Adrenal gland (tissue), 5 donors: ENCODE results near the gene MPPED1.

Source experiments
- POLR2A ChIP-seq, 2 donors: fragments of 450-650 bp; IDR thresholded peaks; one replicate each; pipeline ENCODE4 v1.6.1; 2017; ENCODE audit warnings: antibody characterized with exemption in 2 of 2, mild to moderate bottlenecking in 2 of 2, moderate library complexity in 1 of 2
- TF ChIP-seq, protein P1 (sequence below), 6 experiments: fragments of 450-650 bp in 4 of 6; fragments of 200-600 bp in 2 of 6; sonication (generic) in 1 of 6; IDR thresholded peaks; 1 replicate in 5 of 6; 2 replicates in 1 of 6; pipeline versions ENCODE4 v1.5.1 to v1.8.0; 2016 to 2021; ENCODE audit warnings: antibody characterized with exemption in 6 of 6, mild to moderate bottlenecking in 2 of 6, moderate library complexity in 1 of 6
- donor health status: DM: no; HTN: no; CAD: no.

DNA sequence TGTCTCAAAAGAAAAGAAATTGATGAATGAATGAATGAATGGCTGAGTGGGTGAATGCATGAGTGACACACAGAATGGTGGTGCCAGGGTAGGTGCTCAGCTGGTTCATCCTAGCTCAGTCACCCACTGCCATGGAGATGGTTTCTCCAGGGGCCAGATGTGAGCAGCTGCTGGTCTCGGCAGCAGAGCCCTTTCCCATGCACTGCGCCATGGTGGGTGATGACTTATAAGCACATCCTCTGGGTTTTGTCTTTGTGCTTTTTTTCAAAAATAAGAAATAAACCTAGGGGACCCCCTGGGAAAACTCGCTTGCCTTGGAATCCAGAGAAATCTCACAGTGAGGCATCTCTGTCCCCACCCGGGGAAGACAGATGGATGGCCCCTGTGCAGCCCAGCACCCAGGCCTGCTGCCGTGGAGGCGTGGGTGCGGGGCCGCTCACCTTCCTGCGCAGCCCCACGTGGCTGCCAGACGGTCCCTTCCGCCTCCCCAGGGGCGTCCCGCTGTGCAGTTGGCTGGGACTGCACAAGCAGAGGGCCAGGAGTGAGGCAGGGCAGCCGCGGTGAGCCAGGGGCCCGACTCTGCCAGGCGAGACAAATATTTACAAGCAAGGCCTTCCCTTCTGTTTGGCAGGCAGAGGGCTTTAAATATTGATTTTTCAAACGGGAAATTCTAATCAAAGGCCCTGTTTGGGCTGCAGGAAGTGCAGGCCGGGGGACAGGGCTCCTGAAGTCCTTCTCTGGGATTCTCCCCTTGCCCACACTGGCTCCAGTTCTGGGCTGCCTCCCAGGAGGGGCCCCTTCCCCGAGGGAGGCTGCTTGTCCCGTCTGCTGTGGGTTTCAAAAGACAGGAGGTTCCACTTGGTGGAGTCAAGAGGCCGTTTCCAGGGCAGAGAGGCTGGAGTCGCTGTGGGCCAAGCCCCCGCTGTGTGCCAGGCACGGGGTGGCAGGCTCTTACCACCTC is 24.3 kb downstream of the MPPED1 start:
- TF ChIP-seq, protein P1, sequence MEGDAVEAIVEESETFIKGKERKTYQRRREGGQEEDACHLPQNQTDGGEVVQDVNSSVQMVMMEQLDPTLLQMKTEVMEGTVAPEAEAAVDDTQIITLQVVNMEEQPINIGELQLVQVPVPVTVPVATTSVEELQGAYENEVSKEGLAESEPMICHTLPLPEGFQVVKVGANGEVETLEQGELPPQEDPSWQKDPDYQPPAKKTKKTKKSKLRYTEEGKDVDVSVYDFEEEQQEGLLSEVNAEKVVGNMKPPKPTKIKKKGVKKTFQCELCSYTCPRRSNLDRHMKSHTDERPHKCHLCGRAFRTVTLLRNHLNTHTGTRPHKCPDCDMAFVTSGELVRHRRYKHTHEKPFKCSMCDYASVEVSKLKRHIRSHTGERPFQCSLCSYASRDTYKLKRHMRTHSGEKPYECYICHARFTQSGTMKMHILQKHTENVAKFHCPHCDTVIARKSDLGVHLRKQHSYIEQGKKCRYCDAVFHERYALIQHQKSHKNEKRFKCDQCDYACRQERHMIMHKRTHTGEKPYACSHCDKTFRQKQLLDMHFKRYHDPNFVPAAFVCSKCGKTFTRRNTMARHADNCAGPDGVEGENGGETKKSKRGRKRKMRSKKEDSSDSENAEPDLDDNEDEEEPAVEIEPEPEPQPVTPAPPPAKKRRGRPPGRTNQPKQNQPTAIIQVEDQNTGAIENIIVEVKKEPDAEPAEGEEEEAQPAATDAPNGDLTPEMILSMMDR (IDR thresholded peaks at IDR 0.05), result no peak
- TF ChIP-seq POLR2A (IDR thresholded peaks at IDR 0.05), result no peak
